GM12892 (cell line): Measurements from ENCODE around the gene MYH9.

Source experiments
- POLR2A ChIP-seq: IDR thresholded peaks from 2 replicates; pipeline ENCODE4 v1.6.1; 2011; ENCODE audit warnings: low read depth, low read length, control low read depth
- POLR2AphosphoS5 ChIP-seq: IDR thresholded peaks from 2 replicates; pipeline ENCODE4 v1.6.1; 2011; ENCODE audit warnings: low read depth, low read length, control low read depth
- TAF1 ChIP-seq: IDR thresholded peaks from 2 replicates; pipeline ENCODE4 v1.6.1; 2011; ENCODE audit warnings: low read depth, mild to moderate bottlenecking, control low read depth, low read length, borderline replicate concordance

DNA sequence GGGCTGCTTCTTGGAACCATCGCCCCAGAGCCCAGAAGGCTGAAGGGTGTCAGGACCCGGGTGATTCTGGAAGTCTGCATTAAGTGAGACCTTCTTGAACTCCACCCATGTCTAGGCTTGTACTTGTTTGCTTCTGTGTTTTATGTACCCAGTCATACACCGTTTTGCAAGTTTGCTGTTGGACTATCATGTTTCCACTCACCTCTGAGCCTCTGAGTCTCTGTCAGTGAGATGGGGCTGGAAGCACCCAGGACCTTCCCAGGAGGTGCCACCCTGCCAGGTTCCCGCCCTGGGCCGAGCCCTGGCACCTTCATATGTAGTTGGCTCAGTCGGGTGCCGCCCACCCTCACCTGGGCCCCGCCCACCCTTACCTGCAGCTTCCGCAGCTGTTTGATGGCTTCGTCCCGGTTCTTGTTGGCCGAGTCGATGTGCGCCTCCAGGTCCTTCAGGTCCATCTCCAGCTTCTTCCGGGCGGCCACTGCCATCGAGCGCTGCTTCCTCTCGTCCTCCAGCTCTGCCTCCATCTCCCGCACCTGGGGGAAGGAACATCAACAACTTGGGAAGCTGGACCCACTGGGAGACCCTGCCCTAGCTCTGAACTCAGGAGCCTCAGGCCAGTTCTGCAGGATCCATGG, 99.8 kb downstream of the MYH9 start:
- TF ChIP-seq POLR2A (no peak), POLR2AphosphoS5 (no peak), TAF1 (no peak)
